CD8-positive, alpha-beta memory T cell (primary cell): ENCODE results near the gene HECW1. TPM values are rescaled to one million over a fixed set of nuclear protein-coding genes. Genes with fewer than 3 reads are reported as not detected.
A peak's percentile ranks its signal among the peaks of the same experiment; 100 is the strongest.
"Not testable (repeated sequence)": the region's sequence is repeated elsewhere in the genome, so short reads cannot be mapped to it uniquely, and the experiment has no call there.

Experiments
- CTCF ChIA-PET: fragments of 350-600 bp; sonication (Branson Sonifier 250); formaldehyde crosslinking; loops from one replicate; lab custom pipeline; 2021; ENCODE audit warnings: antibody characterized with exemption; lab: Charles Lee
- POLR2A ChIA-PET: fragments of 350-600 bp; sonication (Branson Sonifier 250); formaldehyde crosslinking; loops from one replicate; lab custom pipeline; 2021; ENCODE audit warnings: antibody characterized with exemption; lab: Charles Lee
- DNase-seq, 5 donors: peaks; one replicate each; pipeline versions ENCODE4 v3.0.0 to v3.0.0-alpha.2; 2020 to 2022; ENCODE audit warnings: mixed read lengths in 1 of 5
- H3K27ac ChIP-seq: one replicate; pipeline ENCODE4 v1.7.0; 2013; ENCODE audit warnings: low read depth, mild to moderate bottlenecking, low read length, moderate library complexity
- H3K27me3 ChIP-seq: 2 replicates; pipeline ENCODE4 v1.7.0; 2013; ENCODE audit warnings: low read length, mild to moderate bottlenecking; ENCODE audit not compliant: insufficient read depth, poor library complexity, severe bottlenecking
- H3K36me3 ChIP-seq: 2 replicates; pipeline ENCODE4 v1.7.0; 2013; ENCODE audit warnings: mild to moderate bottlenecking, low read length, moderate library complexity; ENCODE audit not compliant: insufficient read depth
- H3K4me1 ChIP-seq: 2 replicates; pipeline ENCODE4 v1.7.0; 2013; ENCODE audit warnings: mild to moderate bottlenecking, low read length, moderate library complexity; ENCODE audit not compliant: insufficient read depth
- H3K4me3 ChIP-seq: 2 replicates; pipeline ENCODE4 v1.7.0; 2013; ENCODE audit warnings: mild to moderate bottlenecking, low read length
- H3K9me3 ChIP-seq: 2 replicates; pipeline ENCODE4 v1.7.0; 2013; ENCODE audit warnings: mild to moderate bottlenecking, low read length
- H3K27ac Mint-ChIP-seq, 8 donors: one replicate each; pipeline ENCODE4 v1.8.0; 2020 to 2021; ENCODE audit warnings: mixed read lengths in 8 of 8, mild to moderate bottlenecking in 6 of 8, inconsistent platforms in 3 of 8, moderate library complexity in 3 of 8
- H3K27me3 Mint-ChIP-seq, 2 donors: one replicate each; pipeline ENCODE4 v1.8.0; 2020 to 2021; ENCODE audit warnings: mixed read lengths in 2 of 2, mild to moderate bottlenecking in 1 of 2, moderate library complexity in 1 of 2
- H3K36me3 Mint-ChIP-seq, 3 donors: one replicate each; pipeline ENCODE4 v1.8.0; 2020 to 2021; ENCODE audit warnings: mixed read lengths in 3 of 3, inconsistent platforms in 1 of 3, mild to moderate bottlenecking in 1 of 3
- H3K4me1 Mint-ChIP-seq, 3 donors: one replicate each; pipeline ENCODE4 v1.8.0; 2020 to 2021; ENCODE audit warnings: mixed read lengths in 3 of 3, inconsistent platforms in 1 of 3, mild to moderate bottlenecking in 1 of 3
- H3K4me3 Mint-ChIP-seq, 7 donors: one replicate each; pipeline ENCODE4 v1.8.0; 2020 to 2021; ENCODE audit warnings: mixed read lengths in 7 of 7, mild to moderate bottlenecking in 6 of 7, moderate library complexity in 4 of 7, inconsistent platforms in 2 of 7
- H3K9me3 Mint-ChIP-seq, 5 donors: one replicate each; pipeline ENCODE4 v1.8.0; 2020 to 2022; ENCODE audit warnings: mixed read lengths in 5 of 5, mild to moderate bottlenecking in 3 of 5, moderate library complexity in 2 of 5, inconsistent platforms in 1 of 5
- polyA plus RNA-seq: library from polyadenylated mRNA; unstranded; fragments of 300-500 nt; fragmentation: Illumina TruSeq; gene quantifications from one replicate; pipeline ENCODE4 v1.2.3, GENCODE V29; 2021
- total RNA-seq, 2 experiments: library from RNA; stranded (reverse); gene quantifications; one replicate each; pipeline ENCODE4 v1.2.3, GENCODE V29; 2021

HECW1 gene
- total and polyA plus RNA-seq, 3 experiments from 2014 or later: not detected

DNA sequence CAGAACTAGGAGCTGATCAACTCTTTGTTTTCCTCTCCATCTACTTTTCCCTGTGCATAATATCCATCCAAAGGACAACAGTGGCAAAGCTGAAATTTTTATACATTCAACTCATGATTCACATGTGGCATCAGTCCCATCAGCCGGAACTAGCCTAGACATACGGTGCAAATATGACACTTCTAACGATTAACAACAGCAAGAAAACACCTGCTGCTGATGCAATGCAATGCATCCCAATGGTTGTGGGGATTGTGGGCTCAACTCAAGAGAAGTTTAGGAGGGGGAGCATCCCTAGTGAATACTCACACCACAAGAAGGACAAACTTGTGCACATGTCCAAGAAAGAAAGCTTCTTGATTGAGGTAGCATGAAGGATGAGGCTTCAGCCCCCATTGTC, 449.9 kb downstream of the HECW1 start:
- CTCF ChIA-PET: interaction anchor here (1.9 kb wide), 1 partner anchor 20 kb away, joined by 6 read pairs; the partner anchor contains the start of gene STK17A
- DNase-seq: no peak
- no peak overlapping the region for H3K27ac ChIP-seq
- H3K4me3 ChIP-seq: no peak overlapping the region
- Mint-ChIP-seq H3K27me3 (peaks cover 14 to 36% of the 10 kb centered on the region in 2 donors), H3K9me3 (no peaks in the 10 kb centered on the region), H3K27ac (no peak overlapping the region), H3K36me3 (peaks cover 0 to 6% (median 0%) of the 10 kb centered on the region in 3 donors), H3K4me3 (no peak overlapping the region), H3K4me1 (no peaks in the 10 kb centered on the region)
- H3K4me1 ChIP-seq: no peaks in the 10 kb centered on the region
- no peaks in the 10 kb centered on the region for H3K36me3 ChIP-seq
- H3K27me3 ChIP-seq: no peaks in the 10 kb centered on the region
- H3K9me3 ChIP-seq: no peaks in the 10 kb centered on the region
- POLR2A ChIA-PET: no interaction called here

DNA sequence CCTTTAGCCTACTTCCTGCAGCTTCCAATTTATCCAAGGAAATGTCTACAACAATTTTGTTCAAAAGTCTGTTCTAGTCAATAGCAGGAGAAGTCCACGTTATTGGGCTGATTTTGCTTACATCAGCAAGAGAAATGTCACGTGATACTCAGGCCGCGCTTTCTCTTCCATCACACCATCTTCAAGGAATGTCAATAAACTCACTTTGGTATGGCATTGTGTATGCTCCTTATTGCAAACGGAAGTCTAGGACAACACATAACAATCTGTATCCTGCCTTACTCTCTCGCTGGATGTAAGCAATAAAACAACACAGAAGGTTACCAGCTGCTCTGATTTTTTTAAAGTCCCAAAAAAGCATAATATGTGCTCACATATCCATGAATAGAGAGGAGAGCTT, 453.3 kb downstream of the HECW1 start:
- CTCF ChIA-PET: interaction anchor here (0.6 to 0.8 kb wide), 2 partner anchors 17 to 937 kb away, joined by 3 read pairs; partner anchors contain the start of gene STK17A
- Histone ChIP-seq H3K27me3 (no peaks in the 10 kb centered on the region), H3K27ac (no peak overlapping the region), H3K36me3 (no peaks in the 10 kb centered on the region), H3K4me1 (no peaks in the 10 kb centered on the region), H3K4me3 (no peak overlapping the region), H3K9me3 (no peaks in the 10 kb centered on the region)
- no peak for DNase-seq
- Mint-ChIP-seq H3K4me1 (no peaks in the 10 kb centered on the region), H3K9me3 (no peaks in the 10 kb centered on the region), H3K27me3 (peaks cover 13 to 32% of the 10 kb centered on the region in 2 donors), H3K36me3 (peaks cover 0 to 6% (median 2%) of the 10 kb centered on the region in 3 donors), H3K27ac (no peak overlapping the region), H3K4me3 (no peak overlapping the region)
- POLR2A ChIA-PET: no interaction called here

DNA sequence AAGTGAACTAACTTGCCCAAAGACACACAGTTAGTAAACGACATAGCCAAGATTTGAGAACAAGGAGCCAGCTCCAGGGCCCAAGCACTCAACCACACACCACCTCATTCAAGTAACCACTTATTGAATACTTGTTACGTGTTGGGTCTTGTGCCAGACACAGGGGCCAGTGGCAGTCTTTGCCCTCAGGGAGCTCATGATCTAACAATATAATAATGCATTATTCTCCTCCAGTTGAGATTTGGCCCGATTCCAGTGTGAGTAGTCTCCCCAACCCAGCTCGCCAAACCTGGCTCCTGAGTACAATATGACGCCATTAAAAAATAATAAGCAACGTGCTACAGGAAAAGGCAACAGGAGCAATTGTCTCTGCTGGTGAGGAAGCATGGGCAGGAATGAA, 456.1 kb downstream of the HECW1 start:
- H3K36me3 Mint-ChIP-seq: peaks cover 0 to 2% (median 0%) of the 10 kb centered on the region in 3 donors
- no peaks in the 10 kb centered on the region for H3K9me3 Mint-ChIP-seq
- POLR2A ChIA-PET: interaction anchor here (0.5 kb wide), 1 partner anchor 225 kb away, joined by 3 read pairs; no protein-coding TSS in a partner anchor
- Histone ChIP-seq H3K27me3 (no peaks in the 10 kb centered on the region), H3K36me3 (no peaks in the 10 kb centered on the region), H3K4me3 (no peak overlapping the region), H3K9me3 (no peaks in the 10 kb centered on the region), H3K27ac (no peak overlapping the region), H3K4me1 (no peaks in the 10 kb centered on the region)
- peaks cover 4 to 8% of the 10 kb centered on the region in 2 donors for H3K27me3 Mint-ChIP-seq
- H3K4me1 Mint-ChIP-seq: peaks cover 0 to 5% (median 5%) of the 10 kb centered on the region in 3 donors
- DNase-seq: no peak
- CTCF ChIA-PET: interaction anchor here (3.4 kb wide), 1 partner anchor 14 kb away, joined by 18 read pairs; the partner anchor contains the start of gene STK17A
- H3K4me3 Mint-ChIP-seq: no peak overlapping the region
- no peak overlapping the region for H3K27ac Mint-ChIP-seq

DNA sequence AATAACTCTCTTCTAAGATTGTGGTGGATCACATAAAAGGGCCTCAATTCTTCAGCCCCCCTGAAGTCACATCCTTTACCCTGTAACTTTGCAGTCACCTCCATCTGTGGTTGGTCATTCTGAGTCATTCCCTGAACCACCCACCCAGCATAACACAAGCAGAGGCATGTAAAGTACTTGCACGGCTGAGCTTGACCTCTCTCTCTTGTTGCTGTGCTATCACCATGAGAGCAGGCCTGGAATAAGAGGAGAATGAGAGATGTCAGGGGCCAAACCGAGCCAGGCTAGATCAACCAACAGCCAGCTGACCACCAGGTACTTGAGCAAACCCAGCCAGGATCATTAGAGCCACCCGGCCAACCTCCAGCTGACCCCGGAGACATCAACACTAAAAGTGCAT, 457.0 kb downstream of the HECW1 start:
- H3K9me3 ChIP-seq: no peaks in the 10 kb centered on the region
- Mint-ChIP-seq H3K9me3 (no peaks in the 10 kb centered on the region), H3K27me3 (peaks cover 3 to 6% of the 10 kb centered on the region in 2 donors), H3K4me3 (no peak overlapping the region), H3K27ac (no peak overlapping the region), H3K4me1 (peaks cover 0 to 5% (median 5%) of the 10 kb centered on the region in 3 donors), H3K36me3 (peaks cover 0 to 2% (median 0%) of the 10 kb centered on the region in 3 donors)
- CTCF ChIA-PET: interaction anchor here (3.4 kb wide), 1 partner anchor 13 kb away, joined by 18 read pairs; the partner anchor contains the start of gene STK17A
- DNase-seq: no peak
- no peaks in the 10 kb centered on the region for H3K27me3 ChIP-seq
- H3K36me3 ChIP-seq: no peaks in the 10 kb centered on the region
- H3K4me3 ChIP-seq: no peak overlapping the region
- POLR2A ChIA-PET: no interaction called here
- H3K4me1 ChIP-seq: no peaks in the 10 kb centered on the region
- no peak overlapping the region for H3K27ac ChIP-seq

DNA sequence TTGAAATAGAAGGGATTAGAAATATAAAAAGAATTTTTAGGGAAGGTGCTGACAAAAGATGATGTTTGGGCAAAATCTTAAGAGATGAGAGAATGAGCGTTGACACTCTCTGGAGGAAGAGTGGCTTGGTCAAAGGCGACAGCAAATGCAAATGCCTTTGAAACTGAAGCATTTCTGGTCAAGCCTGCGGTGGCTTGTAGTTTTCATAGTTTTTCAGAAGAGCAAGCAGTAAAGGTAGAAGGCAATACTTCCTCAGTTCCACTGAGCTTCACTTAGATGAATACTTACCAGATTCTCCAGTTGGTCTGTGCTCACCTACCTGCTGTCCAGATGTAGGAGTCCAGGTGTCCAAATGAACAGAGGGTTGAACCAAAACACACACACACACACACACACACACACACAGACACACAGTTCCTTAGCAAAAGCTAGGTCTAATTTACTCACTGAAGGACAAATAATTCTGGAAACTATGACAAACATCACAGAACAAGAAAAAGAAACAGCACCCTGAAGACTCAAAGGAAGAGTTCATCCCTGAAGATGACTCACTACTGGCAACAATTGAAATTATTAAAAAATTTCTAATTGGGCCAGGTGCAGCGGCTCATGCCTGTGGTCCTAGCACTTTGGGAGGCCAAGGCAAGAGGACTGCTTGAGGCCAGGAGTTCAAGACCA, 458.4 kb downstream of the HECW1 start:
- ChIA-PET CTCF (interaction anchor here (4.6 kb wide), 1 partner anchor 11 kb away, joined by 28 read pairs; the partner anchor contains the start of gene STK17A), POLR2A (no interaction called here)
- Histone ChIP-seq H3K9me3 (no peaks in the 10 kb centered on the region), H3K4me1 (no peaks in the 10 kb centered on the region), H3K27ac (no peak overlapping the region), H3K36me3 (no peaks in the 10 kb centered on the region), H3K4me3 (no peak overlapping the region), H3K27me3 (no peaks in the 10 kb centered on the region)
- Mint-ChIP-seq H3K9me3 (no peaks in the 10 kb centered on the region), H3K4me1 (peaks cover 0 to 5% (median 5%) of the 10 kb centered on the region in 3 donors), H3K36me3 (peaks cover 0 to 2% (median 0%) of the 10 kb centered on the region in 3 donors), H3K4me3 (no peak overlapping the region), H3K27ac (peak overlapping the region in 2 of 8 donors; percentile 17 to 60), H3K27me3 (peaks cover 0 to 1% of the 10 kb centered on the region in 2 donors)
- DNase-seq: no peak

DNA sequence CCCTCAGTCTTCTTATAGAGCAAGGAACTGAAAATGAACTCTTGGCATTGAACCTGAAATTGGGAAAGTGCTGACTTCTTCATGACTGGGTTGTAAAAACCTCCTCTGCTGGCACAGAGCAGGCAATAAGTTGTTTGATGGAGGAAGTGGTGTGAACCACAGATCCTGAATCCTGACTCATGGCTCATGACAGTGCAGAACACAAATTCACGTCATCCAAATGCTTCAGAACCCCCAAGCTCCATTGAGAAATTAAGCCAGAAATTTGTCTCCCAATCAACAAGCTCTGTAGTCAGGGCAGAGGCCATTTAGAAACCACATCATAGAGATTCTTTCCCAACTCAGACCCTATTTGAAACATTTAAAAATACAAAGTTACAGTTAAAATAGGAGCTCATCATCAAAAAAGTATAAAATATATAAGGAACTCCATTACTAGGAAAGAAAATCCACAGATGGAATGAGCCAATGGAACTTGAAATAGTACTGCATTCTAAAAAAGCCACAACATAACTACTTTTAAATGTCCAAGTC, 460.1 kb downstream of the HECW1 start:
- Mint-ChIP-seq H3K27ac (peak overlapping the region in 1 of 8 donors; percentile 57), H3K4me3 (no peak overlapping the region), H3K27me3 (peaks cover 0 to 1% of the 10 kb centered on the region in 2 donors), H3K36me3 (peaks cover 0 to 2% (median 0%) of the 10 kb centered on the region in 3 donors), H3K9me3 (no peaks in the 10 kb centered on the region), H3K4me1 (peaks cover 0 to 5% (median 5%) of the 10 kb centered on the region in 3 donors)
- Histone ChIP-seq H3K27ac (no peak overlapping the region), H3K9me3 (no peaks in the 10 kb centered on the region), H3K27me3 (no peaks in the 10 kb centered on the region), H3K36me3 (no peaks in the 10 kb centered on the region), H3K4me1 (no peaks in the 10 kb centered on the region), H3K4me3 (no peak overlapping the region)
- no peak for DNase-seq
- ChIA-PET CTCF (interaction anchor here (2.1 to 4.6 kb wide), 2 partner anchors 10 to 127 kb away, joined by 10 to 28 read pairs; partner anchors contain the start of gene STK17A), POLR2A (no interaction called here)

DNA sequence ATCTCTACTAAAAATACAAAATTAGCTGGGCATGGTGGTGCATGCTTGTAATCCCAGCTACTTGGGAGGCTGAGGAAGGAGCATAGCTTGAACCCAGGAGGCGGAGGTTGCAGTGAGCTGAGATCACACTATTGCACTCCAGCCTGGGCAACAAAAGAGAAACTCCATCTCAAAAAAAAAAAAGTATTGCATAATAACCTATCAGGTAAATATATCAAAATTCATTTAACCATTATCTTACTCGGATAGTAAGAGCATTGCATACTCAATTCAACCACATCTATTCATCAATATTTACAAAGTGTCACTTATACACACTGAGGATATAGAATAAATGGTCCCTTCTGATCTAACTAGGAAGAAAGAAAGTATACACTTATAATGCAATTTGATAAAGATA, 461.4 kb downstream of the HECW1 start:
- not testable (repeated sequence) for H3K27me3 Mint-ChIP-seq, H3K4me1 Mint-ChIP-seq, H3K4me3 Mint-ChIP-seq, H3K4me3 ChIP-seq, DNase-seq, H3K36me3 Mint-ChIP-seq, H3K4me1 ChIP-seq, H3K27me3 ChIP-seq, H3K27ac ChIP-seq, H3K36me3 ChIP-seq, H3K9me3 ChIP-seq, H3K9me3 Mint-ChIP-seq
- POLR2A ChIA-PET: interaction anchor here (0.6 kb wide), 1 partner anchor 260 kb away, joined by 3 read pairs; no protein-coding TSS in a partner anchor
- peak overlapping the region in 1 of 8 donors; percentile 4 for H3K27ac Mint-ChIP-seq
- CTCF ChIA-PET: interaction anchor here (0.6 to 4.6 kb wide), 3 partner anchors 8 to 126 kb away, joined by 6 to 28 read pairs (median 10); partner anchors contain the start of gene STK17A

DNA sequence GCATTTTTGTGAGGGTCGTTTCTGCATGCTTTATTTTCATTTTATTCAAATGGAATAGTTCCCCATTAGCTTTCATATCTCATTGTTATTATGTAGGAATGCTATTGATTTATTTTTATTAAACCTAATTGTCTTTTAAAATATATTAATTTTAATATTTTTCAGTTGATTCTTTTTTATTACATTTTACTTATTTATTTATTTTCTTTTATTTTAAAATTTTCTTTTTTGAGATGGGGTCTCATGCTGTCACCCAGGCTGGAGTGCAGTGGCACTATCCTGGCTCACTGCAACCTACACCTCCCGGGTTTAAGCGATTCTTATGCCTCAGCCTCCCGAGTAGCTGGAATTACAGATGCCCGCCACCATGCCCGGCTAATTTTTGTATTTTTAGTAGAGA, 463.1 kb downstream of the HECW1 start:
- CTCF ChIA-PET: interaction anchor here (2.1 kb wide), 1 partner anchor 263 kb away, joined by 5 read pairs; no protein-coding TSS in a partner anchor
- H3K4me1 Mint-ChIP-seq: peaks cover 0 to 5% (median 5%) of the 10 kb centered on the region in 3 donors

More for the DNA sequence above, 463.1 kb downstream of the HECW1 start:
- Histone ChIP-seq H3K4me3 (no peak overlapping the region), H3K9me3 (no peaks in the 10 kb centered on the region), H3K4me1 (no peaks in the 10 kb centered on the region), H3K27me3 (no peaks in the 10 kb centered on the region), H3K27ac (no peak overlapping the region), H3K36me3 (no peaks in the 10 kb centered on the region)
- Mint-ChIP-seq H3K36me3 (peaks cover 0 to under 1% (median 0%) of the 10 kb centered on the region in 3 donors), H3K27me3 (no peaks in the 10 kb centered on the region), H3K27ac (no peak overlapping the region), H3K9me3 (no peaks in the 10 kb centered on the region), H3K4me3 (no peak overlapping the region)
- POLR2A ChIA-PET: no interaction called here
- DNase-seq: no peak
